COR-L47 (cell line): ENCODE results near the gene ZNF699.
A peak's percentile ranks its signal among the peaks of the same experiment; 100 is the strongest.
"Not testable (repeated sequence)": the region's sequence is repeated elsewhere in the genome, so short reads cannot be mapped to it uniquely, and the experiment has no call there.

Experiments
- DNase-seq: peaks from one replicate; lab custom pipeline; 2025; lab: John Stamatoyannopoulos, UW

ZNF699 gene

DNA sequence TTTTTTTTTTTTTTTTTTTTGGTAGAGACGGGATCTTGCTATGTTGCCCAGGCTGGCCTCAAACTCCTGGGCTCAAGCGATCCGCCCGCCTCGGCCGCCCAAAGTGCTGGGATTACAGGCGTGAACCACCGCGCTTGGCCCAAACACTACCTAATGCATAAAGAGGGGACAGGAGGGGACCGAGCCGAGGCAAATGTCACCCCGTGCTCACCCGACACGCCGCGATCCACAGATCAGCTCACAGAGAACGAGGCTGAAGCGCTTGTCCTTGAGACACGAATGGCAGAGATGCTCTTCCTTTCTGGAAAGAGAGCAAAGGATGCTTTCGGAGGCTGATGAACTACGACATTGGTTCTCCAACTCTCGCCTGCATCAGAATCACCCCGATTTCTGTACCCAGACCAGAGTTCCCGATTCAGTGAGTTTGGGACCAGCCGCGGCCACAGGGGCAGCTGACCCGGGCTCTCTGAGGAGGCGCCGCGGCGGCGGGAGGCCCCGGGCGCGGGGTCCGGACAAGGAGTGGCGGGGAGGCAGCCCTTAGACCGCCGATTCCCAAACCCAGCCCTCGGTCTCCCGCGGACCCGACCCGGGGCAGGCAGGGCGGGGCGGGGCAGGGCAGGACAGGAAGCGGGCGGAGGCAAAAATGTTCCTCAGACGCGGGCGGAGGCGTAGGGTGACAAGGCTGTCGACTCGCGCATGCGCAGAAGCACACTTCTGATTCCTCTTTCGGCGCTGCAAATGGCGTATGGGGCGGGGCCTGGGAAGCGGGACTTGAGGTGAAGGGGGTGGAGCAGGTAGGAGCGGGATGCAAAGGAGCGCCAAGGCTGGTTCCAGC lies at the start of gene ZNF699:
Gene ZNF699 (minus strand): TSS at position 700 of the 835 bp plus-strand sequence. CDS start 4,719 bp downstream, outside the sequence.
- DNase-seq: peak; percentile 97

DNA sequence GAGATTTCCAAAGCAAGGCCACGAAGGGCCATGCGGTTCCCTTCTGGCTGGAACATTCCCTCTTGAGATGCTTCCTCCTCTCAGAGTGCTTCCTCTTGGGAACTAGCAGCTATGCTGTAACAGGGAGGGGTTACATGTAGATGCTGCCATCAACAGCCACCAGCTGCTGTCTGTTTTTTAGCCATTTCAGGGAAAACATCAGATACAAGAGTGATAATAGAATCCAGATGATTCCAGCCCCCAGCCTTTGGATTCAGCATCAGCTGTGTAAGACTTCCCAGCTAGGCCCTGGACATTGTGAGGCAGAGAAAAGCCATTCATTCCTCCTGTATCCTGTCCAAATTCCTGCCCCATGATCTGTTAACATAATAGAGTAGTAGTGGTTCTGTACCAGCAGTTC lies 45.0 kb upstream of the ZNF699 start:
- DNase-seq: no peak

DNA sequence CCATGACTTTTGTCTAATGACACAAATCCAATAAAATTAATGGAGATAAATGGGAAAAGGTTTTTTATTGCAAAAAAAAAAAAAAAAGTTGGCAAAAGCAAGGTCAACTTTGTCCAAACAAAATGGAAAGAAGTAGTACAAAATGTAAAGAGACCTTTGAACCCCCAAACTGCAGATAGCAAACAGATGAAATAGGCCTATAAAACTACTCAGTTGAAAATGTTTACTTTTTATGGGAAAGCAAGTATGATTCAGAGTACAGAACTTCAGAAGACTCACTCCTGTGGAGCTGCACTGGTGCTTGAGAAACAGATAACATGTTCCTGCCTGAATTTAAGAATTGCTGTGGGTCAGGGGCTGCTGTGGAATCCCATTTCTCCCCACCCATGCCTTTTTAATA lies 43.4 kb upstream of the ZNF699 start:
- no peak for DNase-seq

DNA sequence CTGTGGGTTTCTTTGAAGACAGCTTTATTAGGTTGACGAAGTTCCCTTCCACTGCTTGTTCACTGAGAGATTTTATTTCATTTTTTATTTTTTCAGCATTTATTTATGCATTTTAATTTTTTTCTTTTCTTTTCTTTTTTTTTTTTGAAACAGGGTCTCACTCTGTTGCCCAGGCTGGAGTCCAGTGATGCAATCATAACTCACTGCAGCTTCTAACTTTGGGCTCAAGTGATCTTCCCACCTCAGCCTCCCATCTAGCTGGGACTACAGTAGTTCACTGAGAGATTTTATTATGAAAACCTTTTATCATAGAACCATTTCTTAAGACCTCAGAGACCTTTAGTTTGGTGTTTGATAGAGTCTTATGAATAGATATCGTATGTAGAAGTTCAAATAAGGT lies 42.9 kb upstream of the ZNF699 start:
- DNase-seq: no peak

DNA sequence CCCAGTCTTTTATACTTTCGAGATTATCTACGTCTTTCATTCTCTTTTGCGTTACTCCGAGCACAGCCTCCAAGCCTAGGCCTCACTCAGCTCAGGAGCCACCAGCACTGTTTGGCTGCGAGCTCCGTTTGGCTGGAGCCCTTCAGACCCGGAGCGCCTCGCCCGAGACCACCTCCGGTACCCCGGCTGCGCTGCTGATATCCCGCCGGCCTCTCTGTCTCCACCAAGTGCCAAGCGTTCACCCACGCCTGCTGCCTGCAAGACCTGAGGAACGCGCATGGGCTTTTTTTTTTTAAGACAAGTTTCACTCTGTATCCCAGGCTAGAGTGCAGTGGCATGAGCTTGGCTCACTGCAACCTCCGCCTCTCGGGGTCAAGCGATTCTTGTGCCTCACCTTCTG lies 39.0 kb upstream of the ZNF699 start:
- DNase-seq: no peak

DNA sequence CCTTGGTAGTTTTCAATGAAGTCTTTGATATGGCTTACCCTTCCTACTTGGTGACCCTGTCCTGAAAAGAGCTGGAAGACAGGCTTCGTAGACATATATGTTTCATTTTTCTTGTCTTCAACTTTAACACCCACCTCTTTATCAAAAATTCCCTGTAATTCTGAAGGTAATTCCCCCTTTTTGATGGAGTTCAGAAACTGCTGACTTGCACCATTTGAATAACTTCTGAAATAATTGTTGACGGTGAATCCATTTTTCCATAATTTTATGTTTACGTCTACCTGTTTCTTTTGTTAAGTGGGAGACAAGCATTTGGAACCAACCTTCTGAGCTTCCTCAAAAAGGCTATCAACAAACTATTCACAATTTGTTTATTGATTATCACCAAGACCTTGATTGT lies 38.6 kb upstream of the ZNF699 start:
- DNase-seq: no peak

DNA sequence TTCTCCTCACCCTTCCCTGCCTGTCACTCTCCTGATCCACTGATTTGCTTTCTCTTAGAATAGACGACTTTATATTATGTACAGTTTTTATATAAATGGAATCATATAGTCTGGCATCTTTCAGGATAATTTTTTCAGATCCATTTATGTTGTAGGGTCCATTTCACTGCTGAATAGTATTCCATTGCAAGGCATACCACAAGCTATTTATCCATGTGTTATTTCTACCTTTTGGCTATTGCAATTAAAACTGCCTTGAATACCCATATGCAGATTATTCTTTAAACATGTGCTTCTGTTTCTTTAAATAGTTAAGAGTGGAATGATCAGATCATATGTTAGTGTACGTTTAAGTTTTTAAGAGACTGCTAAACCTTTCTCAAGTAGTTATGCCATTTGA lies 35.4 kb upstream of the ZNF699 start:
- DNase-seq: no peak

DNA sequence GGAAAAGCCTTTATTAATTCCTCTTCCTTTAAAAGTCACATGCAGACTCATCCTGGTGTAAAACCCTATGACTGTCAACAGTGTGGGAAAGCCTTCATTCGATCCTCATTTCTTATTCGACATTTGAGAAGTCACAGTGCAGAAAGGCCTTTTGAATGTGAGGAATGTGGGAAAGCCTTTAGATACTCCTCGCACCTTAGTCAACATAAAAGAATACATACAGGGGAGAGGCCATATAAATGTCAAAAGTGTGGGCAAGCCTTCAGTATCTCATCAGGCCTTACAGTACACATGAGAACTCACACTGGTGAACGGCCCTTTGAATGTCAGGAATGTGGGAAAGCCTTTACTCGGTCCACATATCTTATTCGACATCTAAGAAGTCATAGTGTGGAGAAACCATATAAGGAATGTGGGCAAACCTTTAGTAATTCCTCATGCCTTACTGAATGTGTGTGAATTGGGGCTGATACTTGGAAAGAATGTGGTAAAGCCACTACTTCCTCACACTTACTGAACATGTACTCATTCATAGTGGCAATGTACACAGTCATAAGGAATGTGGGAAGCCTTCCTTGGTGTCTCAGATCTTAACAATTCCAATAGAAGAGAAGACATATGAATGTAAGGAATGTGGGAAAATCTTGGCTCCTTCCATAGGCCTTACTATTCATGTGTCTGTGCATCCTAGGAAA lies 33.1 kb upstream of the ZNF699 start:
- no peak for DNase-seq

DNA sequence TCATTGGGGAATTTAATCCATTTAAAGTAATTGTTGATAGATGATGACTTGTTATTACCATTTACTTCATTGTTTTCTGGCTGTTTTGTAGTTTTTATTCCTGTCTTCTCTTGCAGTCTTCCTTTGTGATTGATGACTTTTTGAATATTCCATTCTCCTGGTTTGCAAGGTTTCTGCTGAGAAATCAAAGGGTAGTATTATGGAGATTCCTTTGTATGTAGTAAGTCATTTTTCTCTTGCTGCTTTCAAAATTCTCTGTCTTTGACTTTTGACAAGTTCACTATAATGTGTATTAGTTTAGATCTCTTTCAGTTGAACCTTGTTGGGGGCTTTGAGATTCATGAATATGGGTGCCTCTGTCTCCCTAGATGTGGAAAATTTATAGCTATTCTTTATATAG lies 20.4 kb upstream of the ZNF699 start:
- no peak for DNase-seq

DNA sequence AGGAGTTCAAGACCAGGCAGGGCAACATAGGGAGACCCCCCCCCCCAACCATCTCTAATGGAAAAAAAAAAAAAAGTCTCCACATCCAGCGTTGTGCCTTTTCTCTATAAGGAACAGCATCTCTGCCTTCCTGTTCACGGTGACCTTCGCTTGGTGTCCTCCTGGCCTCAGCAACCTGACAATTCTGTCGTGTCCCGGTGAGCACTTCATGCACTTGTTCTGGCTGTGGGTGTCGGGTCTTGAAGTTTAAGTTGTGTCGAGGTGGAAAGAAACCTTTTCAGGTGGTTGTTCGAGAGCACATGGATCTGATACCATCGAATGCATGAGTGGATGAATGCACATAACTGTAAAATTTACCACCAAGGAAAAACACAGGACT lies 14.9 kb upstream of the ZNF699 start:
- DNase-seq: no peak

DNA sequence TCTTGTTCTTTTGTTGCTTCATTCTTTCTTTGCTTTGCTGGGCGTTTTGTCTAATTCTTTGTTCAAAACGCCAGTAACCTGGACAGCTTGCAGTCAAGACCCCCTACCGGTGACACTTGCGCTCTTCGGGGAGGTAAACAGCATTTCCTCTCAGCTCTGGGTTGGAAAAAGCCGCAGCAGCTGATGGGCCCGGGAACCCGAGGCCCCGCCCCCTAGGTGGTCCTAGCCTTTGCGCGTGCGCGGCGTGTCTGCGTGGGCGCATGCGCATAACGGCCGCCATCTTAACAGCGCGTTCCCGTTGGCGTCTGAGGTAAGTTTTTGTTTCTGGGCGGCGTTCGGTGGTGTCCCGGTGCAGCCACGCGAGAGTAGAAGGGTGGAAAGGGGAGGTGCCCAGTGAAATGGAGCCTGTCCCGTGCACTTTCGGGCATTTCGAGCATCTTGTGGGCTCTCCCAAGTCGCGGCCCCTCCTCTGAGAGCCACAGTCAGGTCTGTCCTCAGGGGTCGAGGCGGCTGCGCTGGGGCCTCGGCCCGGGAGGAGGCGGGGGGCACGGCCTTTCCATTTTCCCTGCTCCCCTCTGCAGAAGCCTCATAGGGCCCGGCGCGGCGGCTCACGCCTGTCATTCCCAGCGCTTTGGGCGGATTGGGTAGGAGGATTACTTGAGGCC lies 14.4 kb upstream of the ZNF699 start, which contains the start of gene ZNF559:
Gene ZNF559 (plus strand): TSS at position 261 of the 665 bp plus-strand sequence. CDS start 14,371 bp downstream, outside the sequence.
- DNase-seq: peak; percentile 92

DNA sequence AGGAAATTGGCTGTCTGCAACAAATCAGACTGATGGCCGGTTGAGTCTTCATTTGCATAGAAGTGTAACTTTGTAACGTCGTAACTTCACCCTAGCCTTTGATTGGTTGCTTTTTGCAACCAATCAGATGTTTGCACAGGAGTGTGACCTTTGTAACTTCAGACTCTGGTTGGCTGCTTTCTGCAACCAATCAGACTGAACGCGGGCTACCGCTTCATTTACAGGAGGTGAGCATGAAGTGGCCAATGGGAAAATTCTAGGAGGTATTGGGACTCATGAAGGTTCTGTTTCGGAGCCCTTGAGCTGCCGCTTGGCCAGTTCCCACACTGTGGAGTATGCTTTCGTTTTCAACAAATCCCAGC lies 13.9 kb upstream of the ZNF699 start:
- peak; percentile 81 for DNase-seq

DNA sequence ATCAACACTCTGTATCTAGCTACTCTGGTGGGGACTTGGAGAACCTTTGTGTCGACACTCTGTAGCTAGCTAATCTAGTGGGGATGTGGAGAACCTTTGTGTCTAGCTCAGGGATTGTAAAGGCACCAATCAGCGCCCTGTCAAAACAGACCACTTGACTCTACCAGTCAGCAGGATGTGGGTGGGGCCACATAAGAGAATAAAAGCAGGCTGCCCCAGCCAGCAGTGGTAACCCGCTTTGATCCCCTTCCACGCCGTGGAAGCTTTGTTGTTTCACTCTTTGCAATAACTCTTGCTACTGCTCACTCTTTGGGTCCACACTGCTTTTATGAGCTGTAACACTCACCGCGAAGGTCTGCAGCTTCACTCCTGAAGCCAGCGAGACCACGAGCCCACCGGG lies 12.6 kb upstream of the ZNF699 start:
- not testable (repeated sequence) for DNase-seq

DNA sequence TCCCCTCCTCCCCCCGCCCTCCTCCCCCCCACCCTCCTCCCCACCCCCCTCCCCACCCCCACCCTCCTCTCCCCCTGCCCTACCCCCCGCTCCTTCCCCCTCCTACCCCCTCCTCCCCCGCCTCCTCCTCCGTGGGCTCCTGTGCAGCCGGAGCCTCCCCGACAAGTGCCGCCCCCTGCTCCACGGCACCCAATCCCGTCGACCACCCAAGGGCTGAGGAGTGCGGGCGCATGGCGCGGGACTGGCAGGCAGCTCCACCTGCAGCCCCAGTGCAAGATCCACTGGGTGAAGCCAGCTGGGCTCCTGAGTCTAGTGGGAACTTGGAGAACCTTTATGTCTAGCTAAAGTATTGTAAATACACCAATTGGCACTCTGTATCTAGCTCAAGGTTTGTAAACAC lies 12.1 kb upstream of the ZNF699 start:
- DNase-seq: not testable (repeated sequence)

DNA sequence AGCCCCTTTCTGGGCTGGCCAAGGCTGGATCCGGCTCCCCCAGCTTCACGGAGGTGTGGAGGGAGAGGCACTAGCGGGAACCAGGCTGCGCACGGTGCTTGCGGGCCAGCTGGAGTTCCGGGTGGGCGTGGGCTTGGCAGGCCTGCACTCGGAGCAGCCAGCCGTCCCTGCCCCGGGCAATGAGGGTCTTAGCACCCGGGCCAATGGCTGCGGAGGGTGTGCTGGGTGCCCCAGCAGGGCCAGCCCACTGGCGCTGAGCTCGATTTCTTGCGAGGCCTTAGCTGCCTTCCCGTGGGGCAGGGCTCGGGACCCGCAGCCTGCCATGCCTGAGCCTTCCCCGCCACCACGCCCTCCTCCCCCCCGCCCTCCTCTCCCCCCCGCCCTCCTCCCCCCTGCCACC lies 11.7 kb upstream of the ZNF699 start:
- no peak for DNase-seq

DNA sequence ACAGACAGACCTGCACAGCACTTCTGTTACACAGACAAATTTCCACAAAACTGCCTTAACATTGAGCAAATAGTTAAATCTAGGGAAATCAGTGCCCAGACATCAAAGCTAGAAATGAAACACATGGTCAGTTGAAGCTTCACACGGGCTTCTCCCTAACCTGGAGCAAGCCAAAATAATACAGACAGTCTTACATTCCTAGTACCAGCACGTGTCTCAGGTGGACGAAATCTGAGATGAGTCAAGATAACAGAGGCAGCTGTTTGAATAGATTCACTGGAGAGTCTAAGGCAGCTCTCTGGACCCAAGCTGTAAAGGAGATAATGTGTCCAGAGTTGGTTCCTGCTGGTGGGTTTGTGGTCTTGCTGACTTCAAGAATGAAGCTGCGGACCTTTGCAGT lies 4.1 kb upstream of the ZNF699 start:
- no peak for DNase-seq

DNA sequence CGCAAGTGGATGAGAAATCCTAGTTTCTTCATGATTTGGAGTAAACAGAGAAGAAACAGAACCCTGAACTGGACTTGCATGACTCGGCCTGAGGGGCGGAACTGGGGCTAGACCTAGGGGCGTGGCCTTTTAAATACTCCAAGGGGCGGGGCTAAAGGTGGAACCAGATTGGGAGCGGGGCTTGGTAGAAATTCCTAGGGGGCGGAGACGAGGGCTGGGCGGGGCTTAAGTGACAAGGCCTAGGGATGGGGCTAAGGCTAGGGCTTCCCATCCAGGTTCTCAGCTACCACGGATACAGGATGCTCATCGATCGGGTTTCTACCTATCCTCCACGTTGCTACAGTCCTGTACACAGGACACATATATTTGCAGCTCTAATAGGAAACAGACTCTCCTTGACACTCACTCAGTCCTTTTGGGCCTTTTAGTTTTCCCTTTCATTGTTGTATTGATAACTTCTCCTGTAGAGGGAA lies 372 bp upstream of the ZNF699 start:
- DNase-seq: peak; percentile 97

DNA sequence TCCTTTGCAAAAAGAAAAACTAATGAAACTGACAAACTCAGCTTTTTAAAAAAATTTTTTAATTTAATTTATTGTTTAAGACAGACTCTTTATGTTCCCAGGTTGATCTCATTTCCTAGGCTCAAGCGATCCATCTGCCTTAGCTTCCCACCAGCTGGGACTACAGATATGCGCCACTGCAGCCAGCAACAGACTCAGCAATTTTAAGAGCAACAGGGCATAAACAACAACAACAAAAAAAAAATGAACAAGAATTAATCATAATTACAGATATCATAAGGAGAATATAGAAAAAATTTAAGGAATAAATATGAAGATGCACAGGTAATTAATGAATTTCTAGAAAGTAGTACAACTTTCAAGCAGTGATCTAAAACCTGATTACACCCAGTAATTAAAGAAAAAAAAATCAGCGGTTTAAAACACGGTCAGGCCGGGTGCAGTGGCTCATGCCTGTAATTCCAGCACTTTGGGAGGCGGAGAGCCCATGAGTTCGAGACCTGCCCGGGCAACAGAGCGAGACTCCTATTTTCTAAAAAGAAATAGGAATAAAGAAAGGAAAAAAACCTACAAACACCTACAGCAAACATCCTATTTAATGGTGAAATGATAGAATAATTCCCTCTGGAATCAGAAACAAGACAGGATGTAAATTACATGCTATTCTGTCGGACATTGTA lies 1.4 kb downstream of the ZNF699 start:
- no peak for DNase-seq

DNA sequence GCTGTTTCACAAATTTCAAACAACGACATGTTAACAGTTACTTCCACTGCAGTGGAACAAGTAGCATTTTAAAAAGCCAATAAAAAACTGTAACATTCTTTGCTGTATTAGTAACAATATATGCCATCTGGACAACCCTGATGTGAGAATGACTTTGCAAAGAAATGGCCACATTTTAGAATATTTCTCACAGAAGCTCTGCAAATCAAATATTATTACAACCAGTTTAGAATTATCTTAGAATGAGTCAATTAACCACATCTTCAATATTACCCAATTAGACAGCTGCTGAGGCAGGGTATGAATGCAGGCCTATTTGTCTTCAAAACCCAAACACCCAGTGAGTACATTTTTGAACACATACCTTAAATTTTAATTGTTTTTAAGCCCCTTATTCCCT lies 3.2 kb downstream of the ZNF699 start:
- DNase-seq: no peak

DNA sequence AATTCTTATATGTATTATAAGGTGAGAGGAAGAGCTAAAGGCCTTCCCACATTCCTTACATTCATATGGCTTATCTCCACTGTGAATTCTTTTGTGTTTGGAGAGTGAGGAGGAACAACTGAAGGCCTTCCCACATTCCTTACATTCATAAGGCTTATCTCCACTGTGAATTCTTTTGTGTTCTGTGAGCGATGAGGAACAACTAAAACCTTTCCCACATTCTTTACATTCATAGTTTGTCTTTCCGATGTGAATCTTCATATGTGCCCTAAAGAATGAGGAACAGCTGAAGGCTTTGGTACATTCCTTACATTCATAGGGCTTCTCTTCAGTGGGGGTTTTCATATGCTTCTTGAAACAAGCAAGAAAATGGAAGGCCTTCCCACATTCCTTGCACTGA lies 13.3 kb downstream of the ZNF699 start:
- no peak for DNase-seq

DNA sequence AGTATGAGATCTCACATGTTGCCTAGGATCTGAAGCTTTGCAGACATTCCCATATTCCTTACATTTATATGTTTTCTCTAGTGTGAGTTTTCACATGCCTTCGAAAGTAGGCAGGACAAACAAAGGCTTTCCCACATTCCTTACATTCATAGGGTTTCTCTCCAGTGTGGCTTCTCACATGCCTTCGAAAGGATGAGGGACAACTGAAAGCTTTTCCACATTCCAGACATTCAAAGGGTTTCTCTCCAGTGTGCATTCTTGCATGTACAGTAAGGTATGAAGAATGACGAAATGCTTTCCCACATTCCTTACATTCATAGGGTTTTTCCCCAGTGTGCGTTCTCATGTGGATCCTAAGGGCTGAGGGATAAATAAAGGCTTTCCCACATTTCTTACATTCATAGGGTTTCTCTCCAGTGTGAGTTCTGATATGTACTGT lies 14.2 kb downstream of the ZNF699 start:
- no peak for DNase-seq

DNA sequence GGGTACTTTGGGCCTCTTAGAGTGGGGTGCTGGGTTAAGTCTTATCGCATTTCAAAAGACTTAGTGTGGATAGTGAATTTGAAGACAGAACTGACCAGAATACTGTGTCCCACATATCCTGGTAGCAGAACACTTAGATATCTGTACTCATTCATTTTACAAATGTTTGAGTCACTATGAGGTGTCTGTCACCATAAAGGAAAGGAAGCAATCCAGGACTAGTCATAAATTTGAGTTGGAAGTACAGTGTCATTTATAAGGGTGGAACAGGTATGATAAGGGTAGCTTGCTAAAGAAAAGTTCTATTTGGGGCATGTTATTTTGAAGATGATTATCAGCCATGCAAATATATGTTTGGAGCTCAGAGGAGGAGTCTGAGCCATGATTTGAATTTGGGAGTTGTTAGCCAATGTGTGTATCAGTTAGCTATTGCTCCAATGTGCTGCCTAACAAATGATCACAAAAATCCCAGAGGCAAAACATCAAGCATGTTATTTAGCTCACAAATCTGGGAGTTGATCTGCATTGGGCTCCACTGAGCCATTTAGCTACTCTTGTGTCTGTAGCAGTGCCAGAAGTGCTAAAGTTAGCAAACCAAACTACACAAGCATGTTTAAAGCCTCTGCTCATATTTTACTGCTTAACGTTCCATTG lies 20.3 kb downstream of the ZNF699 start:
- DNase-seq: no peak
